Esophagus muscularis mucosa (tissue), 4 donors: ENCODE results near the gene ATP6AP1.

ENCODE experiments used
- CTCF ChIP-seq, 3 experiments: fragments of 200-600 bp in 2 of 3; fragments of 450-650 bp in 1 of 3; sonication (generic) in 2 of 3; IDR thresholded peaks; one replicate each; pipeline ENCODE4 v1.5.1; 2017 to 2019; ENCODE audit warnings: antibody characterized with exemption in 3 of 3, mild to moderate bottlenecking in 2 of 3, moderate library complexity in 1 of 3
- EP300 ChIP-seq: sonication (generic); formaldehyde crosslinking; IDR thresholded peaks from one replicate; pipeline ENCODE4 v1.6.1; 2017; ENCODE audit warnings: antibody characterized with exemption
- POLR2A ChIP-seq: fragments of 450-650 bp; IDR thresholded peaks from one replicate; pipeline ENCODE4 v1.6.1; 2017; ENCODE audit warnings: antibody characterized with exemption, moderate library complexity, mild to moderate bottlenecking, low read depth
- POLR2AphosphoS5 ChIP-seq, 2 donors: sonication (generic); formaldehyde crosslinking; IDR thresholded peaks; one replicate each; pipeline ENCODE4 v1.6.1; 2017; ENCODE audit warnings: antibody characterized with exemption in 2 of 2

- TF ChIP-seq CTCF (IDR thresholded peaks at IDR 0.05) (no peak), POLR2AphosphoS5 (IDR thresholded peaks at IDR 0.05) (no peak), EP300 (no peak), POLR2A (no peak)
Observed at GRCh38 chrX:154380787-154381186, 47.7 kb upstream of the ATP6AP1 start.
